GM12872 (cell line): Measurements from ENCODE around the gene TTLL9.

ENCODE experiments used
- CTCF ChIP-seq: IDR thresholded peaks from 3 replicates; pipeline ENCODE4 v1.5.1; 2011; ENCODE audit warnings: low read depth, mild to moderate bottlenecking, low read length, moderate library complexity; ENCODE audit not compliant: insufficient read depth

TTLL9 gene

DNA sequence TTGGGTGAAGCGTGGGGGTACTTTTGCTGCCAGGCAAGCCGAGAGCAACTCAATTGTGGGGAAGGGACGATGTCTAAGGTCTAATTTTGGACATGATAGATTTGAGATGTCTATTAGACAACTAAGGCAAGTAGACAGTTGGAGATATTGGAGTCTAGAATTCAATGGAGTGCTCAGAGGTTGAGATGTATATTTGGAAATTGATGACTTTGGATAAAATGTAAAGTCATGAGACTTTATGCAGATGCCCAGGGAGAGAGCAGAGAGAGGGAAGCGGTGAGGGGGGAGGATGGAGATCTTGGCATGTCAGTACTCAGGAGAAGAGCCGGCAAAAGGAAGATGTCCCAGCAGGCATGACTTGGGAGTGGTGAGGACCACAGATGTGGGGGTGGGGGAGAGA, 44.4 kb upstream of the TTLL9 start:
- TF ChIP-seq CTCF: no peak

DNA sequence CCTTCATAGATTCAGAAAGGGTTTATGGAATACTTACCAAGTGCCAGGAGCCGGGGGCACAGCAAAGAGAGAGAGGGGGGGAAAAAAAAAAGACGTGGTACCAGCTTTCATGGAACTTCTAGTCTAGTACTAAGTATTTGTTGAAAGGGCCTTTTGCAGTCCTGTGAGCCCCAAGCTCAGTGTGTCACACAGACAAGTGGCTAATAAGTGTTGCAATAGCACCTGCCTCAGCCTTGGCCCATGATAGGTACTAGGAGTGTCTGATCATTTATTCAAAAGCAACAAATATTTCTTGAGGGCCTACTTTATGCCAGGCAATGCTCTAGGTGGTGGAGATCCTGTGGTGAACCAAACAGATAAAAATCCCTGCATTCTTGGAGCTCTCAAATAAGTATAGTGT, 43.4 kb upstream of the TTLL9 start:
- TF ChIP-seq CTCF: no peak

GRCh38 chr20:31829731-31830130, 40.7 kb upstream of the TTLL9 start:
- no peak for TF ChIP-seq CTCF

DNA sequence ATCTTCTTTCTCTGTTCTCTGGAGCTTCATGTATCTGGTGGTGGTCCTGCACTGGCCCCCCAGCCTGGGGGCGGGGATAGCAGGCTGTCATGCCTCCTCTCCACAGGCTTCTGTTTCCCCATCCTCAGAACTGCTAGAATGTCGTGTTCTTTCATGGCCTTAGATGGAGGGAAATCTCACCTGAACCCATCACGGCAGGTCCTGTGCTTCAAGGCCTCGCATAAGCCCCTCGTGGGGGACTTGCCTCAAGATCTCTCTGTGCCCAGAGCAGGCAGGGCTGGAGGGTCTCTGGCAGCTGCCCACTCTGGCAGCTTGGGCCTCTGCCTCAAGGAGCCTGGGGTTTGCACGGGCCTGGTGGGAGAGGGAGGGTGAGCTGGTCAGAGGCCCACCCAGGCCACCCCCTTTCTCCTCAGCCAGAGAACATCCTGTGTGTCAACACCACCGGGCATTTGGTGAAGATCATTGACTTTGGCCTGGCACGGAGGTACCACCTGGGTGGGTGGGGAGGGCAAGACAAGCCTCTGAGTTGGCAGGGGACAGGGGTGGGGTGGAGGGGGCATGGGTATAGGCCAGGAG, 39.9 kb upstream of the TTLL9 start:
- TF ChIP-seq CTCF: no peak

DNA sequence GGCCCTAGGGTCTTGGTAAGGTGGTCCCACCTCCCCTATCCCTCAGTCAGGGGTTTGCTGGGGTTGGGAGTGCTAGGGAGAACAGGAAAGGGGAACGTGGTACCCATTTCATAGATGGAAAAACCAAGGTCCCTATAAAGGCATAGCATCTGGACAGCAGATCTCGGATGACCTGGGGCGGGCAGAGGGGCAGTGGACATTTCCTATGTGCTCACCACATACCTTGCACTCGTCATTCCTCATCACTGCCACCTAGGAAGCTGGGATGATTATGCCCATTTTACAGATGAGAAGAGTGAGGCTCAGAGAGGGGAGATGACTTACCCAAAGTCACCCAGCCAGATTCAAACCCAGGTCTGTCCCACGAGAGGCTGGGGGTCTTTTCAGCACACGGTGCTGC, 39.2 kb upstream of the TTLL9 start:
- TF ChIP-seq CTCF: no peak

- no peak for TF ChIP-seq CTCF
Observed at GRCh38 chr20:31831771-31832306, 38.6 kb upstream of the TTLL9 start.

DNA sequence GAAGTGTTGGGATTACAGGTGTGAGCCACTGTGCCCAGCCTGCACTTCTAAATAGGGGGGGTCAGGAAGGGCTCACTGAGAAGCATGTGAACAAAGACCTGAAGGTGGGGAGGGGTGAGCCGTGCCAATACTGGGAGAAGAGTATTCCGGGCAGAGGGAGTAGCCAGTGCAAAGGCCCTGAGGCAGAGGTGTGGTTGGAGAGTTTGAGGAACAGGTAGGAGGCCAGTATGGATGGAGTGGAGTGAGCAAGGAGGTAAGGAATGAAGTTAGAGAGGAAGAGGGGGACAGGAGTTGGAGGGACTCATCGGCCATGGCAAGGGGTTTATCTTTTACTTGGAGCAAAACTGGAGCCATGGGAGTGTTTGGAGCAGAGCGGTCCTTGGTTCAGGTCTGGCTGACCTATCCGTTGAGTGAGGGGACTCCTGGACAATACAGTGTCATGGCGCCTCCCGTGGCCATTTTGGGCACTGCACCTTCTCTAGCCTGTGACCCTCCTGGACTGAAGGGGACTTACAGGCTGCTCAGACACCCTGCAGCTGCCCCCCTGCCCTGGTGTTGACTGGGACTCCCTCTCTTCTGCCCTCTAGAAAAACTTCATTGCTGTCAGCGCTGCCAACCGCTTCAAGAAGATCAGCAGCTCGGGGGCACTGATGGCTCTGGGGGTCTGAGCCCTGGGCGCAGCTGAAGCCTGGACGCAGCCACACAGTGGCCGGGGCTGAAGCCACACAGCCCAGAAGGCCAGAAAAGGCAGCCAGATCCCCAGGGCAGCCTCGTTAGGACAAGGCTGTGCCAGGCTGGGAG, 37.1 kb upstream of the TTLL9 start:
- TF ChIP-seq CTCF: peak; percentile 99
